B cell (primary cell): ENCODE measurements around the gene PRLH.

Experiments used
- CTCF ChIP-seq: fragments of 200-600 bp; IDR thresholded peaks from one replicate; pipeline ENCODE4 v1.8.0; 2022; ENCODE audit warnings: antibody characterized with exemption, mild to moderate bottlenecking
- EZH2 ChIP-seq: IDR thresholded peaks from 2 replicates; pipeline ENCODE4 v1.6.1; 2012; ENCODE audit warnings: borderline replicate concordance, low read depth, mild to moderate bottlenecking, moderate library complexity, low read length; ENCODE audit not compliant: insufficient read depth, poor library complexity, severe bottlenecking

- no peak for TF ChIP-seq CTCF
- no peak for TF ChIP-seq EZH2
Observed at GRCh38 chr2:237583385-237584295, 17.3 kb downstream of the PRLH start.
